ENCODE results near the gene RBM15B. TPM values are rescaled to one million over a fixed set of nuclear protein-coding genes. Genes with fewer than 3 reads are reported as not detected.

The RBM15B gene
- total RNA-seq, 1 donor from 2014 or later, result 23.5 TPM

DNA sequence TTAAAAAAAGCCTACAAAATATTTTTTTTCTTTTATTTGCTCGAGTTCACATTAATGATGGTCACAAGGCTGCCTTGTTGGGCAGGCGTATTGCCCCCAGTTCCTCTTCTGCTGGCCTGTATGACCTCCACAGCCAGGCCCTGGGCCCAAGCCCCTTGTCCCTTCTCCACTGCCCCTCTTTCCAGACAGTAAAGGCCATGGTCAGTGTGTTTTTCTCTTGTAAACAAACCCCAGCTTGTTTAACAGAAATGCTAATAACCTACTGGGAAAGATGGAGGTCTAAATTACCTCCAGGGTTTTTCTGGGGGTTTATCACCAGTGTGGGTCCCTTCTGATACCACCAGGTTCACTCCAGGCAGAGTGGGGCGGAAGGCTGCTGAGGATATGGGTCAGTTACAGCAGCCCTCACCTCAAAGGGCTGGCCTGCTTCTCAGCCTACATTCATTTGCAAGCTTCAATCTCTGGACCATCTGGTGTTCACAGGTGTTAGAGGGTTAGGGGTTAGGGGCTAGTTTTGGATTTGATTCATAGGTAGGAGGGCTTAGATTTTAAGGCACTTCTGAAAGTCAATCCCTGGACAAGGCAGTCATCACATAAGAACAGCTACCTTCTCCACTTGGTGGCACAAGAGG lies 8.0 kb upstream of the RBM15B start:
- Mint-ChIP-seq H3K27ac (ENCODE audit: unreplicated experiment) (no peak overlapping the region), H3K36me3 (ENCODE audit: low read depth, unreplicated experiment) (peaks cover 4% of the 10 kb centered on the region), H3K9me3 (ENCODE audit: unreplicated experiment) (no peaks in the 10 kb centered on the region), H3K4me1 (ENCODE audit: low read depth, unreplicated experiment) (peaks cover 14% of the 10 kb centered on the region), H3K27me3 (ENCODE audit: low read depth, unreplicated experiment) (no peaks in the 10 kb centered on the region), H3K4me3 (ENCODE audit: unreplicated experiment) (peak overlapping the region; percentile 100)
- peaks cover 45% of the 10 kb centered on the region for H3K79me2 ChIP-seq (ENCODE audit: insufficient read depth, low read length)
- no peaks in the 10 kb centered on the region for H3K9me3 ChIP-seq (ENCODE audit: insufficient read depth, low read depth, low read length)
- H3K27ac ChIP-seq (ENCODE audit: low read depth, low read length), result no peak overlapping the region
- peaks cover 6% of the 10 kb centered on the region for H3K36me3 ChIP-seq (ENCODE audit: insufficient read depth, low read length)
- DNase-seq (ENCODE audit: low read depth), result no peak
- TF ChIP-seq, protein P1, sequence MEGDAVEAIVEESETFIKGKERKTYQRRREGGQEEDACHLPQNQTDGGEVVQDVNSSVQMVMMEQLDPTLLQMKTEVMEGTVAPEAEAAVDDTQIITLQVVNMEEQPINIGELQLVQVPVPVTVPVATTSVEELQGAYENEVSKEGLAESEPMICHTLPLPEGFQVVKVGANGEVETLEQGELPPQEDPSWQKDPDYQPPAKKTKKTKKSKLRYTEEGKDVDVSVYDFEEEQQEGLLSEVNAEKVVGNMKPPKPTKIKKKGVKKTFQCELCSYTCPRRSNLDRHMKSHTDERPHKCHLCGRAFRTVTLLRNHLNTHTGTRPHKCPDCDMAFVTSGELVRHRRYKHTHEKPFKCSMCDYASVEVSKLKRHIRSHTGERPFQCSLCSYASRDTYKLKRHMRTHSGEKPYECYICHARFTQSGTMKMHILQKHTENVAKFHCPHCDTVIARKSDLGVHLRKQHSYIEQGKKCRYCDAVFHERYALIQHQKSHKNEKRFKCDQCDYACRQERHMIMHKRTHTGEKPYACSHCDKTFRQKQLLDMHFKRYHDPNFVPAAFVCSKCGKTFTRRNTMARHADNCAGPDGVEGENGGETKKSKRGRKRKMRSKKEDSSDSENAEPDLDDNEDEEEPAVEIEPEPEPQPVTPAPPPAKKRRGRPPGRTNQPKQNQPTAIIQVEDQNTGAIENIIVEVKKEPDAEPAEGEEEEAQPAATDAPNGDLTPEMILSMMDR (IDR thresholded peaks at IDR 0.05; ENCODE audit: insufficient read depth, low read depth, low read length), result no peak
- TF ChIP-seq EZH2 (IDR thresholded peaks at IDR 0.05; ENCODE audit: insufficient read depth, low read length), result no peak
- peaks cover 23% of the 10 kb centered on the region for H4K20me1 ChIP-seq (ENCODE audit: insufficient read depth, low read length)
- H3K27me3 ChIP-seq (ENCODE audit: insufficient read depth, low read length), result no peaks in the 10 kb centered on the region
- peak overlapping the region; percentile 83 for H3K4me2 ChIP-seq (ENCODE audit: low read length)
- H3K9ac ChIP-seq (ENCODE audit: low read length), result no peak overlapping the region
- no peak for FAIRE-seq
- peaks cover 24% of the 10 kb centered on the region for H3K4me1 ChIP-seq (ENCODE audit: insufficient read depth, low read length)
- H3K4me3 ChIP-seq (ENCODE audit: insufficient read depth, low read depth, low read length), result no peak overlapping the region
- no peak overlapping the region for H2AFZ ChIP-seq (ENCODE audit: low read depth, low read length)

DNA sequence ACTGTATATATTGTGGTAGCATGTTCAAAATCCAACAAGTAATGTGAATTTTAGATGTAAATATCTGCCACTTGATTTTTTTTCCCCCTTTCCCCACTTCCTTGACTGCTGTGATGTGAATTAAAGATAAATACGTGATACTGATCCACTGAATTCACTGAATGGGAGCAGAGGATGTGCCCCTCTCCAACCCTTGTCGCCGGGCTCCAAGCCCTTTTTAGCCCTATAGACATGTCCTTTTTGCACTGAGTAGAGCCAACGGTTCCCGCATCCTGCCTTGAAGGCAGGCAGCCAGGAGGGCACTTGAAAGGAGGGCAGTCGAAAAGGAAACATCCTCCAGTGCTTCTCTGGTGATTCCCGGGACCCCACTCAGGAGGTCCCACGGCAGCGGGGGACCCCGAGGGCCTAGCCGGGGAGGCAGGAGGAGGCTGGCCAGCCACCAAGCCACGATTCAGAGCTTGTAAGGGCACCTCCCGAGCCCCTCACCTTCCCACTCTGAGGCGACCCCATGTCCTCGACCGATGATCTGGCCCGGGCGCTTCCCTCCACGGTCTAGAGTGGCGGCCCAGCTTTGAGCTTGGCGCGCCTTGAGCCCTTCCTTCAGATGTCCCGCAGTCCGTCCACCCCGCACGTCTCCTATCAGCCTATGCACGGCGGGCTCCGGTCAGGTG lies 6.9 kb upstream of the RBM15B start:
- DNase-seq (ENCODE audit: low read depth) (no peak), FAIRE-seq (no peak)
- Histone ChIP-seq H3K79me2 (ENCODE audit: insufficient read depth, low read length) (peaks cover 56% of the 10 kb centered on the region), H3K4me2 (ENCODE audit: low read length) (peak overlapping the region; percentile 83), H3K4me3 (ENCODE audit: insufficient read depth, low read depth, low read length) (peak overlapping the region; percentile 99), H3K9me3 (ENCODE audit: insufficient read depth, low read depth, low read length) (no peaks in the 10 kb centered on the region), H3K9ac (ENCODE audit: low read length) (peak overlapping the region; percentile 100), H3K27me3 (ENCODE audit: insufficient read depth, low read length) (no peaks in the 10 kb centered on the region), H3K36me3 (ENCODE audit: insufficient read depth, low read length) (peaks cover 13% of the 10 kb centered on the region), H3K4me1 (ENCODE audit: insufficient read depth, low read length) (peaks cover 32% of the 10 kb centered on the region), H3K27ac (ENCODE audit: low read depth, low read length) (peak overlapping the region; percentile 98), H2AFZ (ENCODE audit: low read depth, low read length) (peak overlapping the region; percentile 97), H4K20me1 (ENCODE audit: insufficient read depth, low read length) (peaks cover 34% of the 10 kb centered on the region)
- peaks cover 6% of the 10 kb centered on the region for H3K36me3 Mint-ChIP-seq (ENCODE audit: low read depth, unreplicated experiment)
- H3K4me1 Mint-ChIP-seq (ENCODE audit: low read depth, unreplicated experiment), result peaks cover 21% of the 10 kb centered on the region
- peak overlapping the region; percentile 99 for H3K27ac Mint-ChIP-seq (ENCODE audit: unreplicated experiment)
- no peaks in the 10 kb centered on the region for H3K9me3 Mint-ChIP-seq (ENCODE audit: unreplicated experiment)
- H3K27me3 Mint-ChIP-seq (ENCODE audit: low read depth, unreplicated experiment), result no peaks in the 10 kb centered on the region
- peak overlapping the region; percentile 100 for H3K4me3 Mint-ChIP-seq (ENCODE audit: unreplicated experiment)
- no peak for TF ChIP-seq EZH2 (IDR thresholded peaks at IDR 0.05; ENCODE audit: insufficient read depth, low read length)
- TF ChIP-seq, protein P1 (IDR thresholded peaks at IDR 0.05; ENCODE audit: insufficient read depth, low read depth, low read length), result no peak

Measured in astrocyte (in vitro differentiated cells and primary cell).